Mesendoderm (in vitro differentiated cells): ENCODE measurements around the gene IL6ST.

Experiments used
- DNase-seq: peaks from one replicate; pipeline ENCODE4 v3.0.0; 2013
- H2AK5ac ChIP-seq: 2 replicates; pipeline ENCODE4 v1.6.1; 2013; ENCODE audit warnings: low read length, inconsistent platforms
- H2BK120ac ChIP-seq: 2 replicates; pipeline ENCODE4 v1.6.1; 2013; ENCODE audit warnings: low read depth, mild to moderate bottlenecking, low read length, moderate library complexity, mixed read lengths
- H2BK15ac ChIP-seq: replicated peaks from 2 replicates; pipeline ENCODE4 v1.6.1; 2013; ENCODE audit warnings: low read depth, mild to moderate bottlenecking, moderate library complexity
- H2BK5ac ChIP-seq: 2 replicates; pipeline ENCODE4 v1.6.1; 2013; ENCODE audit warnings: low read length, inconsistent platforms
- H3K18ac ChIP-seq: 2 replicates; pipeline ENCODE4 v1.6.1; 2013; ENCODE audit warnings: mild to moderate bottlenecking, low read length, mixed read lengths
- H3K23ac ChIP-seq: one replicate; pipeline ENCODE4 v1.6.1; 2013; ENCODE audit warnings: low read length
- H3K27ac ChIP-seq: 2 replicates; pipeline ENCODE4 v1.5.1; 2013; ENCODE audit warnings: low read depth, mild to moderate bottlenecking, inconsistent platforms, low read length, moderate library complexity
- H3K27me3 ChIP-seq: 2 replicates; pipeline ENCODE4 v1.6.1; 2013; ENCODE audit warnings: low read length, control low read depth, mild to moderate bottlenecking, inconsistent platforms; ENCODE audit not compliant: insufficient read depth, poor library complexity
- H3K36me3 ChIP-seq: 2 replicates; pipeline ENCODE4 v1.6.1; 2013; ENCODE audit warnings: low read length, inconsistent platforms; ENCODE audit not compliant: control insufficient read depth, insufficient read depth
- H3K4ac ChIP-seq: one replicate; pipeline ENCODE4 v1.6.1; 2013; ENCODE audit warnings: low read depth, mild to moderate bottlenecking, low read length, moderate library complexity
- H3K4me1 ChIP-seq: 2 replicates; pipeline ENCODE4 v1.6.1; 2013; ENCODE audit warnings: low read depth, low read length, inconsistent platforms; ENCODE audit not compliant: control insufficient read depth
- H3K4me2 ChIP-seq: 2 replicates; pipeline ENCODE4 v1.6.1; 2013; ENCODE audit warnings: low read length
- H3K4me3 ChIP-seq: 2 replicates; pipeline ENCODE4 v1.5.1; 2013; ENCODE audit warnings: mild to moderate bottlenecking, low read length
- H3K56ac ChIP-seq: one replicate; pipeline ENCODE4 v1.6.1; 2013; ENCODE audit warnings: low read length
- H3K79me1 ChIP-seq: 2 replicates; pipeline ENCODE4 v1.6.1; 2013; ENCODE audit warnings: low read length, inconsistent platforms
- H3K79me2 ChIP-seq: 2 replicates; pipeline ENCODE4 v1.6.1; 2013; ENCODE audit warnings: mild to moderate bottlenecking, low read length; ENCODE audit not compliant: control insufficient read depth, insufficient read depth
- H3K9ac ChIP-seq: 2 replicates; pipeline ENCODE4 v1.6.1; 2013; ENCODE audit warnings: low read length, inconsistent platforms
- H4K5ac ChIP-seq: one replicate; pipeline ENCODE4 v1.6.1; 2013; ENCODE audit warnings: low read length
- H4K8ac ChIP-seq: one replicate; pipeline ENCODE4 v1.6.1; 2013; ENCODE audit warnings: low read depth, mild to moderate bottlenecking, control low read depth, low read length, moderate library complexity
- WGBS: extraction: QIAGEN DNeasy Blood & Tissue Kit; methylation state at CpG from one replicate; pipeline ENCODE4 v1.1.7; 2013; ENCODE audit warnings: low lambda C conversion rate, missing lambda C conversion rate; ENCODE audit not compliant: insufficient coverage; ENCODE audit errors: extremely low coverage; 5-methylcytosine and 5-hydroxymethylcytosine counted together

The IL6ST gene

GRCh38 chr5:55921617-55922016 lies 73.1 kb downstream of the IL6ST start:
- no peaks in the 10 kb centered on the region for H3K79me1 ChIP-seq
- H3K23ac ChIP-seq, result no peak overlapping the region
- no peak overlapping the region for H3K4ac ChIP-seq
- no peak overlapping the region for H2BK15ac ChIP-seq
- no peaks in the 10 kb centered on the region for H3K4me1 ChIP-seq
- no peak overlapping the region for H3K27ac ChIP-seq
- H3K4me2 ChIP-seq, result no peak overlapping the region
- H3K36me3 ChIP-seq, result no peaks in the 10 kb centered on the region
- H3K27me3 ChIP-seq, result no peaks in the 10 kb centered on the region
- H3K9ac ChIP-seq, result no peak overlapping the region
- no peak overlapping the region for H3K4me3 ChIP-seq
- H3K56ac ChIP-seq, result no peak overlapping the region
- no peak overlapping the region for H2BK5ac ChIP-seq
- no peak overlapping the region for H2AK5ac ChIP-seq
- H3K79me2 ChIP-seq, result no peaks in the 10 kb centered on the region
- WGBS, result no CpG with 5 or more reads among the region's 4 CpGs
- no peak overlapping the region for H3K18ac ChIP-seq
- DNase-seq, result no peak
- no peak overlapping the region for H4K8ac ChIP-seq
- H4K5ac ChIP-seq, result no peak overlapping the region
- H2BK120ac ChIP-seq, result no peak overlapping the region

- no peak overlapping the region for H3K23ac ChIP-seq
- no peak overlapping the region for H2BK15ac ChIP-seq
- H2BK5ac ChIP-seq, result no peak overlapping the region
- no CpG with 5 or more reads among the region's 5 CpGs for WGBS
- H3K36me3 ChIP-seq, result no peaks in the 10 kb centered on the region
- no peak overlapping the region for H3K9ac ChIP-seq
- H2BK120ac ChIP-seq, result no peak overlapping the region
- no peak overlapping the region for H3K27ac ChIP-seq
- H3K56ac ChIP-seq, result no peak overlapping the region
- no peaks in the 10 kb centered on the region for H3K79me1 ChIP-seq
- no peak overlapping the region for H3K4me2 ChIP-seq
- no peak overlapping the region for H4K5ac ChIP-seq
- no peak overlapping the region for H4K8ac ChIP-seq
- no peak overlapping the region for H2AK5ac ChIP-seq
- H3K18ac ChIP-seq, result no peak overlapping the region
- H3K4me3 ChIP-seq, result no peak overlapping the region
- H3K4me1 ChIP-seq, result no peaks in the 10 kb centered on the region
- H3K4ac ChIP-seq, result no peak overlapping the region
- DNase-seq, result no peak
- H3K79me2 ChIP-seq, result no peaks in the 10 kb centered on the region
- no peaks in the 10 kb centered on the region for H3K27me3 ChIP-seq
Measured at GRCh38 chr5:55920784-55921183, 74.0 kb downstream of the IL6ST start.

- Histone ChIP-seq H3K23ac (no peak overlapping the region), H3K27me3 (no peaks in the 10 kb centered on the region), H3K18ac (no peak overlapping the region), H4K5ac (no peak overlapping the region), H2BK5ac (no peak overlapping the region), H3K79me2 (no peaks in the 10 kb centered on the region), H3K4me1 (no peaks in the 10 kb centered on the region), H3K36me3 (no peaks in the 10 kb centered on the region), H2BK15ac (no peak overlapping the region), H3K4me3 (no peak overlapping the region), H3K56ac (no peak overlapping the region), H3K79me1 (no peaks in the 10 kb centered on the region), H2BK120ac (no peak overlapping the region), H4K8ac (no peak overlapping the region), H3K27ac (no peak overlapping the region), H3K4me2 (no peak overlapping the region), H3K4ac (no peak overlapping the region), H3K9ac (no peak overlapping the region), H2AK5ac (no peak overlapping the region)
- no peak for DNase-seq
- no CpG with 5 or more reads among the region's 3 CpGs for WGBS
Measured at GRCh38 chr5:55919625-55920024, 75.1 kb downstream of the IL6ST start.

- Histone ChIP-seq H3K79me1 (no peaks in the 10 kb centered on the region), H2BK15ac (no peak overlapping the region), H4K5ac (no peak overlapping the region), H3K4ac (no peak overlapping the region), H3K4me2 (no peak overlapping the region), H3K27me3 (no peaks in the 10 kb centered on the region), H2AK5ac (no peak overlapping the region), H2BK5ac (no peak overlapping the region), H3K9ac (no peak overlapping the region), H4K8ac (no peak overlapping the region), H3K4me1 (no peaks in the 10 kb centered on the region), H3K4me3 (no peak overlapping the region), H2BK120ac (no peak overlapping the region), H3K79me2 (no peaks in the 10 kb centered on the region), H3K18ac (no peak overlapping the region), H3K56ac (no peak overlapping the region), H3K23ac (no peak overlapping the region), H3K36me3 (no peaks in the 10 kb centered on the region), H3K27ac (no peak overlapping the region)
- WGBS, result no CpG with 5 or more reads among the region's 17 CpGs
- peak; percentile 55 for DNase-seq
Measured at GRCh38 chr5:55918087-55919035, 76.4 kb downstream of the IL6ST start.

GRCh38 chr5:55917402-55918086 lies 77.2 kb downstream of the IL6ST start:
- Histone ChIP-seq H3K36me3 (no peaks in the 10 kb centered on the region), H3K79me2 (no peaks in the 10 kb centered on the region), H2AK5ac (no peak overlapping the region), H2BK5ac (no peak overlapping the region), H3K9ac (no peak overlapping the region), H2BK15ac (no peak overlapping the region), H3K56ac (no peak overlapping the region), H3K4me1 (no peaks in the 10 kb centered on the region), H2BK120ac (no peak overlapping the region), H4K8ac (no peak overlapping the region), H3K18ac (no peak overlapping the region), H3K27me3 (no peaks in the 10 kb centered on the region), H3K4me3 (no peak overlapping the region), H3K27ac (no peak overlapping the region), H3K79me1 (no peaks in the 10 kb centered on the region), H3K4ac (no peak overlapping the region), H3K23ac (no peak overlapping the region), H4K5ac (no peak overlapping the region), H3K4me2 (no peak overlapping the region)
- no CpG with 5 or more reads among the region's 5 CpGs for WGBS
- no peak for DNase-seq
